Cardiac fibroblast (primary cell): ENCODE results near the gene PITX1.

ENCODE experiments used
- DNase-seq, 2 donors: peaks; one replicate each; pipeline versions ENCODE4 v3.0.0 to v3.0.0-alpha.2; 2010; ENCODE audit warnings: low read depth in 2 of 2
- H3K4me3 ChIP-seq, 2 donors: replicated peaks in 1 of 2; 1 replicate in 1 of 2; 2 replicates in 1 of 2; pipeline ENCODE4 v1.5.1; 2011; ENCODE audit warnings: low read depth in 2 of 2, low read length in 2 of 2, mild to moderate bottlenecking in 2 of 2, moderate library complexity in 1 of 2
- CTCF ChIP-seq: IDR thresholded peaks from one replicate; pipeline ENCODE4 v1.5.1; 2011; ENCODE audit warnings: low read depth, mild to moderate bottlenecking, low read length, inconsistent platforms

Gene PITX1

GRCh38 chr5:135075621-135076020 is 41.6 kb upstream of the PITX1 start:
- no peak for DNase-seq
- no peak for TF ChIP-seq CTCF
- H3K4me3 ChIP-seq: no peak overlapping the region

DNA sequence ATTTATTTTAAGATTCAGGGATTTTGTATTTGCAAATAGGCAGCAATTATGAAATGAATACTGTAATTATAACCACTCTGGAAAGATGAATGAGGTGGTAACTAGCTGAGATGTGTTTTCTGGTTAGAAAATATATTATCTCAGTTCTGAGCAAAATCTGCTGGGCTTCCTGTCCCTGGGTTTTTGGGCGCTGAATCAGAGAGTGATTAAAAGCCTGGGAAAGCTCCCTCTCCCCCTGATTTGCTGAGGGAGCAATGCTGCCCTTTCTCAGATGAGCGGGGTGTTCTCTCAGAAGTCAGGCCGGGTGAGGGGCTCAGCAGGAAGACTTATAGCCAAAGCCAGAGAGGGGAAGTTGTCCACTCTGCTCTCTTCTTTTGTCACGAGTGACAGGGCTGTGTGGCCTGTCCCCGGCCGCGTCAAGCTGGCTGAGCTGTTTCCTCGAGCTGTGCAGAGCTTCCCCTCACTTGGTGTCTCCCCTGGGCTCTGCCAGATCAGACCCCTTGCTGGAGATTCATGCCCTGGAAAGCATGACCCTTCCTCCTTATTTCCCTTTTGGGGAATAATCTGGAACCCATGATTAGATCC is 39.8 kb upstream of the PITX1 start:
- H3K4me3 ChIP-seq: no peak overlapping the region
- no peak for TF ChIP-seq CTCF
- peak; percentile 13 to 20 for DNase-seq

DNA sequence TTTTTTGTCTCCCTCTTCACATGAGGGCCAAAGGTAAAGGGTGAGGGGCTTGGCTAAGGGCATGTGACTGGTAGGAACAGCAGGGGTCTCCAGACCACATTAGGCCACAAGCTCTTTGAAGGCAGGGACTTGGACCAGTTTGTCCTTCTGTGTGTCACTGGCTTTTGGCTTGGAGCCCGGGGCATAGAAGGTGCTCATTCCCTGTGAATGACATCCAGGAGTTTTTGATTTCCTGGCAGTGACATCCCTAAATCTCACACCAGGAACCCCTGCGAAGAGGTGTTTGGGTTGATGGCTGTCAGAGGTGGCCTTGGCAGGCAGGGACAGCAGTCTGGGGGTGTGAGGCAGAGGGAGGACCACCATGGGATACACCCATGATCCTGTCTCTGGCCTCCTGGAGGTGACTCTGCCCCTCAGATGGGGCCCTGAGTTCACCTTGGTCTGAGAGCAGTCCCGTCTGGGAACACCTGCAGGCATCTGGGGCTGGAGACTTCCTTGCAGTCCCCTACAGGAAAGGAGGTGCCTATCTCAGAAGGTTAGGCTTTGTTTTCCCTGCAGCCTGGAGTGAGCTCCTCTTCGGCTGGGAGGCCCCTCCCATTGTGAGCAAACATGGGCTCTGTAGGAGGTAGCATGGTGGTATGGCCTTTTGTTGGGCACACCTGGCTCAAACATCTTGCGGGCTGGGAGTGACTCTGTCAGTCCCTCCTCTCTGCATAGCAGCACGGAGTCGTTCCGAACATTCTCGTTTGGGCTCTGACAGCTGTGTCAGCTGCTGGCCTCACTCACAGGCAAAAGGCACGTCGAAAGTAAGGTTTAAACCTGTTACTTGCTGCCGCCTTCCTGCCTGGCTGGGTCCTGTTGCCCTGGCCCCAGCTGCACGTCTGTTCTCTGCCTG is 38.6 kb upstream of the PITX1 start:
- no peak for DNase-seq
- no peak for TF ChIP-seq CTCF
- no peak overlapping the region for H3K4me3 ChIP-seq

DNA sequence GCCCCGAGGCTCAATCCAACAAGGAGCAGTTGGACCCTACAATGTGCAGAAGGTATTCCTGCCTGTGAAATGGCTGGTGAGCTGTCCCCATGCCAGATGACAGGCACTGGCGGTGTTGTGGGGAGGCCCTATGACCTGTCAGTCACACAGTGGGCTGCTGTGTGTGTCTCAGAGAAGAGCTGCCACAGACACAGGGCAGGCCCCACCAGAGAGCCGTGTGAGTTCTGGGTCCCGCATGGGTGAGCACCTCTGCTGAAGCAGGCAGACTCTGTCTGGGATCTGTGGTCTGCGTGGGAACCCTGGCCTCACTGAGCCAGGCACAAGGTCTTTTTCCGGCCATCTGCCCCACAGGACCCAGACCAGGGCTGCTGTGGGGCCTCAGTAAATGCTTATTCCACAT is 37.3 kb upstream of the PITX1 start:
- no peak for TF ChIP-seq CTCF
- no peak for DNase-seq
- no peak overlapping the region for H3K4me3 ChIP-seq

DNA sequence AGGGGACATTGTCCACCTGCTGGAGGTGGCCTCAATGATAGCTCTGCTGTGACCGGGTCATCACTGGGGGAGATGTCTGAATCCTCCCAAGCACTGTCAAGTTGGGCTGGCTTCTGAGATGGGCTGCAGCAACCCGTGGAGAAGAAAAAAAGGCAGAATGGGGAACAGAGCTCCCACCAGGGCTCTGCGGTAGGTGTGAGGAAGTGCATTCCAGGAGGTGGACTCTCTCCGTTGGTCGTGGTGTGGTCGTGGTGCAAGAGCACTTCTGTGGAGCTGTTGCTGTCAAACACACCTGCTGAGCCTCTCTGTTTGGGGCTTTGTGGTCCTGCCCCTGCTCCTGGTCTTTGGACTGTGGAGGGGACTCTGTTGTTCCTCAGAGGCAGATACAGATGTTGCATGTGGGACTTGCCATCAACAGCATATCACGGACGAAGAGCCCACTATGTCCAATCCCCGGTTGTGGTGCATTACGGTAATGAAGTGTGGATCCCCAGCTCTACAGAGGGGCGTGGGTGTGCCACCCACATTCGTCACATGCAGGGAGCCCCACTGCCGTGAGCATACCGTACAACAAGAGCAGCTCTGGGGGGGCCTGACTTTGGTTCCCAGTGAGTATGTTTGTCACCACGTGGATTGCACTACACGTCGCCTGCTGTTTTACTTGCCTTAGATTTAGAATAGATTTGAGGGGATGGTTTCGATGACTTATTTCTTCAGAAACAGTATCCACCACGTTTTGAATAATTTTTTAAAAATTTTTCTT is 36.0 kb upstream of the PITX1 start:
- TF ChIP-seq CTCF: no peak
- H3K4me3 ChIP-seq: no peak overlapping the region
- no peak for DNase-seq

DNA sequence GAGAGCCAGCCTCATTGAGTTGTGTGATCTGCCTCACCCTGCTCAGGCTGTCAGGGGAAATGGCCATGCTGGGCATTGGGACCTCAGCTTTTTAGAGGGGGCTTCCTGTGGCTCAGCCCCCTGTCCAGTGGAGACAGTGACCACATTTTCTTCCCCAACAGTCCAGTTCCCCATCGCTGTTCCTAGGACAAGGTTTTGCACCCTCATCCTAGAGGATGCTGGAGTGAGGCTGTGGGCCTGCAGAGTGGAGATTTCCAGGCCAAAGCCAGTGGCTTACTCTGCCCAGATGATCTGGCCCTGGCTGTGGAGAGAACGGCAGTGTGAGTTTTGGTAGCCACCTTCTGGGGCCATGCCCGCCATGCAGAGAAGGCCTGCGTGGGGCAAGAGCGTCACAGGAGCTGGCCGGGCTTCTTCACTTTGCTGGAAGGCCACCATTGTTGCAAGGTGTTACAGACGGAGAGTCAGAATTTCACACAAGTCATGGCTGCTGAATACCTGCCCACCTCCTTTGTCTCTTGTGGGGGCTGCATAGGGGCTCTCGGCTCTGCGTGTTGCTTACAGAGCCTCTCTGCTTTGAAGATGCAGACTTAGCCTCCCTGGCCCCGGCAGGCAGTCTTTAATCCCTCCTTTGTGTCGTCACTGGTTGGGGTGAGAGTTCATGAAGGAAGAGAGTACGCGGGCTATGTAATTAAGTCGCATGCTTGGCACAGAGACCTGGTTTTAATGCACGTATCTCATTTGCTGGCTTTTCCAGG is 35.2 kb upstream of the PITX1 start:
- H3K4me3 ChIP-seq: no peak overlapping the region
- no peak for TF ChIP-seq CTCF
- DNase-seq: no peak
